GM12878 (cell line): ENCODE data around the gene SRSF12. TPM values are rescaled to one million over a fixed set of nuclear protein-coding genes. Genes with fewer than 3 reads are reported as not detected.

ENCODE experiments used
- BMI1 ChIP-seq: fragments of 450-650 bp; IDR thresholded peaks from 2 replicates; pipeline ENCODE4 v1.6.1; 2016; ENCODE audit warnings: mild to moderate bottlenecking, moderate library complexity, borderline replicate concordance
- ESRRA ChIP-seq: IDR thresholded peaks from 2 replicates; pipeline ENCODE4 v1.6.1; 2012; ENCODE audit warnings: mild to moderate bottlenecking, low read length, improper control_type of control experiment
- FOS ChIP-seq: IDR thresholded peaks from 3 replicates; pipeline ENCODE4 v1.6.1; 2011; ENCODE audit warnings: borderline replicate concordance; ENCODE audit not compliant: insufficient read length; ENCODE audit errors: extremely low read depth
- FOXM1 ChIP-seq: IDR thresholded peaks from 2 replicates; pipeline ENCODE4 v1.6.1; 2012; ENCODE audit warnings: low read depth, mild to moderate bottlenecking, inconsistent platforms, low read length, moderate library complexity
- GABPA ChIP-seq: IDR thresholded peaks from 2 replicates; pipeline ENCODE4 v1.6.1; 2014; ENCODE audit warnings: antibody characterized with exemption, low read depth, mild to moderate bottlenecking, inconsistent platforms
- HDAC2 ChIP-seq: fragments of 200-600 bp; sonication (generic); IDR thresholded peaks from 2 replicates; pipeline ENCODE4 v1.6.1; 2017
- LARP7 ChIP-seq: fragments of 450-650 bp; IDR thresholded peaks from 2 replicates; pipeline ENCODE4 v1.6.1; 2017; ENCODE audit warnings: mild to moderate bottlenecking
- MYB ChIP-seq: fragments of 150-350 bp; IDR thresholded peaks from 2 replicates; pipeline ENCODE4 v1.6.1; 2014; ENCODE audit warnings: mild to moderate bottlenecking, low read depth, low read length, borderline replicate concordance
- NR2F1 ChIP-seq: fragments of 450-650 bp; conservative IDR thresholded peaks from 2 replicates; pipeline ENCODE4 v1.6.1; 2017; ENCODE audit warnings: mild to moderate bottlenecking
- RAD21 ChIP-seq: IDR thresholded peaks from 2 replicates; pipeline ENCODE4 v1.6.1; 2011; ENCODE audit warnings: mild to moderate bottlenecking, low read depth, low read length, moderate library complexity; ENCODE audit not compliant: insufficient read depth
- RCOR1 ChIP-seq: conservative IDR thresholded peaks from 2 replicates; pipeline ENCODE4 v1.6.1; 2012; ENCODE audit warnings: low read depth, low read length, improper control_type of control experiment
- SRF ChIP-seq, 2 experiments: IDR thresholded peaks; 2 replicates each; pipeline ENCODE4 v1.6.1; 2011; ENCODE audit warnings: low read depth in 2 of 2, low read length in 2 of 2, mild to moderate bottlenecking in 1 of 2, moderate library complexity in 1 of 2
- STAT1 ChIP-seq: fragments of 450-650 bp; conservative IDR thresholded peaks from 2 replicates; pipeline ENCODE4 v1.6.1; 2014; ENCODE audit warnings: antibody characterized with exemption, mild to moderate bottlenecking
- SUPT20H ChIP-seq: IDR thresholded peaks from 2 replicates; pipeline ENCODE4 v1.6.1; 2011; ENCODE audit warnings: low read depth, mild to moderate bottlenecking, low read length, moderate library complexity, borderline replicate concordance; ENCODE audit not compliant: control insufficient read depth
- ZNF207 ChIP-seq: fragments of 450-650 bp; IDR thresholded peaks from 2 replicates; pipeline ENCODE4 v1.6.1; 2014; ENCODE audit warnings: antibody characterized with exemption, mild to moderate bottlenecking, borderline replicate concordance
- polyA plus RNA-seq, 11 experiments: library from polyadenylated mRNA; depleted of rRNA in 4 of 11; unstranded in 6 of 11; stranded (reverse) in 5 of 11; fragments of >200 nt; fragmentation: Nextera tagmentation in 4 of 11; fragmentation: Illumina TruSeq in 1 of 11; extraction: Ambion mirVana in 4 of 11; extraction: Trizol in 1 of 11; gene quantifications; 1 replicate in 1 of 11; 2 replicates in 10 of 11; pipeline versions ENCODE4 v1.2.1 to v1.2.3, GENCODE V29; 2011 to 2016; ENCODE audit warnings: inconsistent platforms in 2 of 11, missing spikeins in 2 of 11, low read depth in 1 of 11
- total RNA-seq, 4 experiments: library from RNA; depleted of rRNA in 3 of 4; stranded (reverse); fragments of >200 nt in 3 of 4; fragmentation: Illumina TruSeq in 1 of 4; extraction: Trizol in 1 of 4; gene quantifications; 2 replicates each; pipeline versions ENCODE4 v1.2.1 to v1.2.3, GENCODE V29; 2013 to 2021
- TF ChIP-seq, protein P1 (sequence below): fragments of 450-650 bp; IDR thresholded peaks from 2 replicates; pipeline ENCODE4 v1.6.1; 2017; ENCODE audit warnings: antibody characterized with exemption, mild to moderate bottlenecking, moderate library complexity
- TF ChIP-seq, protein P2 (sequence below): fragments of 450-650 bp; conservative IDR thresholded peaks from 2 replicates; pipeline ENCODE4 v1.6.1; 2017; ENCODE audit warnings: mild to moderate bottlenecking, moderate library complexity
- TF ChIP-seq, protein P3 (sequence below): IDR thresholded peaks from 2 replicates; pipeline ENCODE4 v1.6.1; 2012; ENCODE audit warnings: mild to moderate bottlenecking, low read depth, low read length

The SRSF12 gene
- total and polyA plus RNA-seq, 10 of the 15 experiments (the other 5 are each of a cell fraction or from before 2014, with no cell fraction given) = 0.03 to 0.23 TPM; not detected in 8

DNA sequence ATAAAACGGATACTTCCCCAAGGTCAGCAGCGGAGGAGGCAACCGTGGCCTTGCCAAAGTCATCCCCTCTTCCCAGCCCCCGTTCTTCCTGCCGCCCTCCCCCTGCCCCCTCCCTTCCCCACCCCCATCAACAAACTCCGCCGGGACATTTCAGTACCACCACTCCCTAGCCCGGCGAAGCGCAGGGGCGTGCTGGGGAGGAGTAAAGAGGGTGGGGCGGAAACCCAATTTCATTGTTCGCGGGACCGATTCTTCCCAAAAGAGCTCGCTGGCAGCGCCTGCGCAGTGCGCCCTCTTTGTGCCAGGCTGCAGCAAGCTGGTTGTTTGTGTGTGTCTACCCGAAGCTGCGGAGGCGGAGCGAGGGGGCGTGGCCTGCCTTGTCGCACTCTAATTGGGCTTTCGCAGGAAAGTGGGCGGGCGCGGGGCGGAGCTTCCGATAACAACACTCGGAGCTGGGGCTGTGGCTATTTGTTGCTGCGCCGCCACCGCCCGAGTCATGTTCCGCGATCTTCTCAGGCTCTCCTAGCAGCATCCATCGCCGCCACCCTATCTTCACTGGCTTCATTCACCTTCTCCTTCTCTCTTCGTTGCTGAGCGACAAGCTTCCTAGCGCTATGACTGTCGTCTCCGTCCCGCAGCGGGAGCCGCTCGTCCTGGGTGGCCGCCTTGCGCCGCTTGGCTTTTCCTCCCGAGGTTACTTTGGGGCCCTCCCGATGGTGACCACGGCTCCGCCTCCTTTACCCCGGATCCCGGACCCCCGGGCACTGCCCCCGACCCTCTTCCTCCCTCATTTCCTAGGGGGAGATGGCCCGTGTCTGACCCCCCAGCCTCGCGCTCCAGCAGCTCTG, 37.4 kb downstream of the SRSF12 start, which contains the start of gene PNRC1 (continued):
- TF ChIP-seq, protein P1, sequence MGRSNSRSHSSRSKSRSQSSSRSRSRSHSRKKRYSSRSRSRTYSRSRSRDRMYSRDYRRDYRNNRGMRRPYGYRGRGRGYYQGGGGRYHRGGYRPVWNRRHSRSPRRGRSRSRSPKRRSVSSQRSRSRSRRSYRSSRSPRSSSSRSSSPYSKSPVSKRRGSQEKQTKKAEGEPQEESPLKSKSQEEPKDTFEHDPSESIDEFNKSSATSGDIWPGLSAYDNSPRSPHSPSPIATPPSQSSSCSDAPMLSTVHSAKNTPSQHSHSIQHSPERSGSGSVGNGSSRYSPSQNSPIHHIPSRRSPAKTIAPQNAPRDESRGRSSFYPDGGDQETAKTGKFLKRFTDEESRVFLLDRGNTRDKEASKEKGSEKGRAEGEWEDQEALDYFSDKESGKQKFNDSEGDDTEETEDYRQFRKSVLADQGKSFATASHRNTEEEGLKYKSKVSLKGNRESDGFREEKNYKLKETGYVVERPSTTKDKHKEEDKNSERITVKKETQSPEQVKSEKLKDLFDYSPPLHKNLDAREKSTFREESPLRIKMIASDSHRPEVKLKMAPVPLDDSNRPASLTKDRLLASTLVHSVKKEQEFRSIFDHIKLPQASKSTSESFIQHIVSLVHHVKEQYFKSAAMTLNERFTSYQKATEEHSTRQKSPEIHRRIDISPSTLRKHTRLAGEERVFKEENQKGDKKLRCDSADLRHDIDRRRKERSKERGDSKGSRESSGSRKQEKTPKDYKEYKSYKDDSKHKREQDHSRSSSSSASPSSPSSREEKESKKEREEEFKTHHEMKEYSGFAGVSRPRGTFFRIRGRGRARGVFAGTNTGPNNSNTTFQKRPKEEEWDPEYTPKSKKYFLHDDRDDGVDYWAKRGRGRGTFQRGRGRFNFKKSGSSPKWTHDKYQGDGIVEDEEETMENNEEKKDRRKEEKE = no peak
- peak; percentile 66; the same call in 1 of the 2 replicates for TF ChIP-seq ZNF207
- no peak for TF ChIP-seq BMI1
- TF ChIP-seq STAT1 = no peak; the same call in 1 of the 2 replicates
- TF ChIP-seq ESRRA = no peak
- no peak for TF ChIP-seq RAD21
- TF ChIP-seq FOS = no peak
- TF ChIP-seq, protein P2, sequence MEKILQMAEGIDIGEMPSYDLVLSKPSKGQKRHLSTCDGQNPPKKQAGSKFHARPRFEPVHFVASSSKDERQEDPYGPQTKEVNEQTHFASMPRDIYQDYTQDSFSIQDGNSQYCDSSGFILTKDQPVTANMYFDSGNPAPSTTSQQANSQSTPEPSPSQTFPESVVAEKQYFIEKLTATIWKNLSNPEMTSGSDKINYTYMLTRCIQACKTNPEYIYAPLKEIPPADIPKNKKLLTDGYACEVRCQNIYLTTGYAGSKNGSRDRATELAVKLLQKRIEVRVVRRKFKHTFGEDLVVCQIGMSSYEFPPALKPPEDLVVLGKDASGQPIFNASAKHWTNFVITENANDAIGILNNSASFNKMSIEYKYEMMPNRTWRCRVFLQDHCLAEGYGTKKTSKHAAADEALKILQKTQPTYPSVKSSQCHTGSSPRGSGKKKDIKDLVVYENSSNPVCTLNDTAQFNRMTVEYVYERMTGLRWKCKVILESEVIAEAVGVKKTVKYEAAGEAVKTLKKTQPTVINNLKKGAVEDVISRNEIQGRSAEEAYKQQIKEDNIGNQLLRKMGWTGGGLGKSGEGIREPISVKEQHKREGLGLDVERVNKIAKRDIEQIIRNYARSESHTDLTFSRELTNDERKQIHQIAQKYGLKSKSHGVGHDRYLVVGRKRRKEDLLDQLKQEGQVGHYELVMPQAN = peak; percentile 86
- no peak for TF ChIP-seq MYB
- TF ChIP-seq FOXM1 = no peak
- no peak; the same call in none of the 2 replicates for TF ChIP-seq LARP7
- 0 out of 2 replicates have a peak, but pooled peaks have one; percentile 8 for TF ChIP-seq NR2F1
- TF ChIP-seq SUPT20H = no peak
- TF ChIP-seq HDAC2 = no peak
- no peak for TF ChIP-seq GABPA
- TF ChIP-seq, protein P3, sequence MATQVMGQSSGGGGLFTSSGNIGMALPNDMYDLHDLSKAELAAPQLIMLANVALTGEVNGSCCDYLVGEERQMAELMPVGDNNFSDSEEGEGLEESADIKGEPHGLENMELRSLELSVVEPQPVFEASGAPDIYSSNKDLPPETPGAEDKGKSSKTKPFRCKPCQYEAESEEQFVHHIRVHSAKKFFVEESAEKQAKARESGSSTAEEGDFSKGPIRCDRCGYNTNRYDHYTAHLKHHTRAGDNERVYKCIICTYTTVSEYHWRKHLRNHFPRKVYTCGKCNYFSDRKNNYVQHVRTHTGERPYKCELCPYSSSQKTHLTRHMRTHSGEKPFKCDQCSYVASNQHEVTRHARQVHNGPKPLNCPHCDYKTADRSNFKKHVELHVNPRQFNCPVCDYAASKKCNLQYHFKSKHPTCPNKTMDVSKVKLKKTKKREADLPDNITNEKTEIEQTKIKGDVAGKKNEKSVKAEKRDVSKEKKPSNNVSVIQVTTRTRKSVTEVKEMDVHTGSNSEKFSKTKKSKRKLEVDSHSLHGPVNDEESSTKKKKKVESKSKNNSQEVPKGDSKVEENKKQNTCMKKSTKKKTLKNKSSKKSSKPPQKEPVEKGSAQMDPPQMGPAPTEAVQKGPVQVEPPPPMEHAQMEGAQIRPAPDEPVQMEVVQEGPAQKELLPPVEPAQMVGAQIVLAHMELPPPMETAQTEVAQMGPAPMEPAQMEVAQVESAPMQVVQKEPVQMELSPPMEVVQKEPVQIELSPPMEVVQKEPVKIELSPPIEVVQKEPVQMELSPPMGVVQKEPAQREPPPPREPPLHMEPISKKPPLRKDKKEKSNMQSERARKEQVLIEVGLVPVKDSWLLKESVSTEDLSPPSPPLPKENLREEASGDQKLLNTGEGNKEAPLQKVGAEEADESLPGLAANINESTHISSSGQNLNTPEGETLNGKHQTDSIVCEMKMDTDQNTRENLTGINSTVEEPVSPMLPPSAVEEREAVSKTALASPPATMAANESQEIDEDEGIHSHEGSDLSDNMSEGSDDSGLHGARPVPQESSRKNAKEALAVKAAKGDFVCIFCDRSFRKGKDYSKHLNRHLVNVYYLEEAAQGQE = no peak
- no peak for TF ChIP-seq RCOR1
- no peak for TF ChIP-seq SRF (IDR thresholded peaks at IDR 0.05; ENCODE audit: low read depth in 2 of 2, low read length in 2 of 2)
